Tibial nerve (tissue), 4 donors: ENCODE measurements around the gene HTRA3. TPM values are rescaled to one million over a fixed set of nuclear protein-coding genes. Genes with fewer than 3 reads are reported as not detected.

ENCODE experiments used
- DNase-seq, 2 donors: peaks; one replicate each; pipeline ENCODE4 v3.0.0-alpha.2; 2019; ENCODE audit warnings: low spot score in 2 of 2
- H3K27ac ChIP-seq, 4 donors: fragments of 200-600 bp; sonication (generic) in 3 of 4; one replicate each; pipeline ENCODE4 v1.5.1; 2017 to 2019; ENCODE audit warnings: mild to moderate bottlenecking in 1 of 4
- H3K27me3 ChIP-seq, 2 donors: fragments of 200-600 bp; sonication (generic) in 1 of 2; one replicate each; pipeline versions ENCODE4 v1.5.1 to v1.6.0; 2017 to 2019
- H3K36me3 ChIP-seq, 3 donors: fragments of 200-600 bp; sonication (generic); one replicate each; pipeline ENCODE4 v1.5.1; 2018 to 2019
- H3K4me1 ChIP-seq, 4 donors: fragments of 200-600 bp; sonication (generic) in 3 of 4; one replicate each; pipeline ENCODE4 v1.5.1; 2017 to 2019
- H3K4me3 ChIP-seq, 4 donors: fragments of 200-600 bp; sonication (generic) in 3 of 4; one replicate each; pipeline ENCODE4 v1.5.1; 2017 to 2019; ENCODE audit warnings: mild to moderate bottlenecking in 1 of 4, moderate library complexity in 1 of 4
- H3K9me3 ChIP-seq, 4 donors: fragments of 200-600 bp; sonication (generic) in 3 of 4; one replicate each; pipeline ENCODE4 v1.5.1; 2017 to 2019
- EP300 ChIP-seq, 2 donors: sonication (generic); formaldehyde crosslinking; IDR thresholded peaks; one replicate each; pipeline ENCODE4 v1.6.1; 2017; ENCODE audit warnings: antibody characterized with exemption in 2 of 2, mild to moderate bottlenecking in 1 of 2
- POLR2A ChIP-seq, 2 donors: fragments of 450-650 bp; IDR thresholded peaks; one replicate each; pipeline ENCODE4 v1.6.1; 2017; ENCODE audit warnings: antibody characterized with exemption in 2 of 2, mild to moderate bottlenecking in 2 of 2, moderate library complexity in 2 of 2
- WGBS, 2 donors: methylation state at CpG; one replicate each; pipeline ENCODE4 v1.1.5; 2018; 5-methylcytosine and 5-hydroxymethylcytosine counted together
- total RNA-seq, 4 donors: library from RNA; depleted of rRNA; stranded (reverse); fragments of >200 nt; gene quantifications; one replicate each; pipeline ENCODE4 v1.1.0, GENCODE V29; 2016
- TF ChIP-seq, protein P1 (sequence below), 5 experiments: fragments of 200-600 bp in 3 of 5; fragments of 450-650 bp in 2 of 5; sonication (generic) in 3 of 5; IDR thresholded peaks; one replicate each; pipeline ENCODE4 v1.5.1; 2016 to 2019; ENCODE audit warnings: antibody characterized with exemption in 5 of 5, mild to moderate bottlenecking in 3 of 5, moderate library complexity in 2 of 5

The HTRA3 gene
- total RNA-seq, 4 donors from 2014 or later = 34.9 to 54.3 (median 43.5) TPM

DNA sequence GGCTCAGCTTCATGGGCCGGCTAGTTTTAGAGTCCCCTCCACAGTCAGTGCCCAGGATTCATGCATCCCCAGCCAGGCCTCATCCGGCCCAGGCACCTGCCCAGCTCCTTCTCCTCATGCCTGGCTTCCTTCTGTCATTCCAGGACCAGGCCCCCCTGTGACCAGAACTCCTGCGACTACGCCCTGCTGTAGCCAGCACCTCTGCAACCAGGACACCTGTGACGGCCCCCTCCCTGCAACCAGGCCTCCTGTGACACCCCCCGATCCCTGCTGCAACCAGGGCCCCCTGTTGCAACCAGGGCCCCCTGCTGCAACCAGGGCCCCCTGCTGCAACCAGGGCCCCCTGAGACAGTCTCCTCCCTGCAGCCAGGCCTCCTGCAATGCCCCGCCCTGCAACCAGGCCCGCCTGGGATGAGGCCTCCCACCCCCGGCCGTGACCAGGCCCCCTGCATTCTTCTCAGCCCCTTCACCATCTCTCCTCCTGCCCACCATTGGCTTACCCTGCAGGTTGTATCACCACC is 46.8 kb downstream of the HTRA3 start:
- no peak overlapping the region for H3K27ac ChIP-seq

DNA sequence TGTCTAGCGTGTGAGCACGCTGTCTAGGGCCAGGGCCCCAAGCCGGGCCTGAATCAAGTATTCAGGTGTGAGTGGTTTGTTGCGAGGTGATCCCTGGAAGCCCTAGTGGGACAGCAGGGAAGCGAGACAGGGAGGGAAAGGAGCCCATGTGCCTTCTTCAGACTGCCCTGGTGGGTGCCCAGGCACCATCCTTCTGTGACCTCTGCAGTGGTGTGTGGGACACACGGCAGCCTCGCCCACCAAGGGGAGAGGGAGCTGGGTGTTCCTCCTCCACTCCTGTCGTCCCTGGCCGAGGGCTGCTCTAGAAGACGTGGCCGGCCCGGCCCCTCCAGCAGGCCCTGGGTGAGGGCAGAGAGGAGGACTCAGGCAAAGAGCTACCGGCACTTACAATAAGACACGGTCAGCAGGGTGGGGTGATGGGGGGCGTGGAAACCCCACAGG is 47.4 kb downstream of the HTRA3 start:
- Histone ChIP-seq H3K27ac (no peak overlapping the region), H3K4me1 (peaks cover 0 to 24% (median 0%) of the 10 kb centered on the region in 4 donors), H3K27me3 (no peaks in the 10 kb centered on the region), H3K36me3 (no peaks in the 10 kb centered on the region), H3K9me3 (peaks cover 0 to 15% (median 2%) of the 10 kb centered on the region in 4 donors), H3K4me3 (no peak overlapping the region)
- no peak for DNase-seq
- WGBS, 2 donors = 87% methylated on average over 15 of the region's 15 CpGs
- TF ChIP-seq EP300 (IDR thresholded peaks at IDR 0.05) (no peak), POLR2A (IDR thresholded peaks at IDR 0.05) (no peak)
- TF ChIP-seq, protein P1, sequence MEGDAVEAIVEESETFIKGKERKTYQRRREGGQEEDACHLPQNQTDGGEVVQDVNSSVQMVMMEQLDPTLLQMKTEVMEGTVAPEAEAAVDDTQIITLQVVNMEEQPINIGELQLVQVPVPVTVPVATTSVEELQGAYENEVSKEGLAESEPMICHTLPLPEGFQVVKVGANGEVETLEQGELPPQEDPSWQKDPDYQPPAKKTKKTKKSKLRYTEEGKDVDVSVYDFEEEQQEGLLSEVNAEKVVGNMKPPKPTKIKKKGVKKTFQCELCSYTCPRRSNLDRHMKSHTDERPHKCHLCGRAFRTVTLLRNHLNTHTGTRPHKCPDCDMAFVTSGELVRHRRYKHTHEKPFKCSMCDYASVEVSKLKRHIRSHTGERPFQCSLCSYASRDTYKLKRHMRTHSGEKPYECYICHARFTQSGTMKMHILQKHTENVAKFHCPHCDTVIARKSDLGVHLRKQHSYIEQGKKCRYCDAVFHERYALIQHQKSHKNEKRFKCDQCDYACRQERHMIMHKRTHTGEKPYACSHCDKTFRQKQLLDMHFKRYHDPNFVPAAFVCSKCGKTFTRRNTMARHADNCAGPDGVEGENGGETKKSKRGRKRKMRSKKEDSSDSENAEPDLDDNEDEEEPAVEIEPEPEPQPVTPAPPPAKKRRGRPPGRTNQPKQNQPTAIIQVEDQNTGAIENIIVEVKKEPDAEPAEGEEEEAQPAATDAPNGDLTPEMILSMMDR (IDR thresholded peaks at IDR 0.05) = no peak

More for the DNA sequence above, 46.8 kb downstream of the HTRA3 start:
- no peak for DNase-seq
- no peaks in the 10 kb centered on the region for H3K27me3 ChIP-seq
- H3K36me3 ChIP-seq = no peaks in the 10 kb centered on the region
- TF ChIP-seq EP300 (IDR thresholded peaks at IDR 0.05) (no peak), POLR2A (IDR thresholded peaks at IDR 0.05) (no peak)
- TF ChIP-seq, protein P1 (IDR thresholded peaks at IDR 0.05) = no peak
- H3K4me3 ChIP-seq = no peak overlapping the region
- WGBS, 2 donors = 79 to 90% methylated on average over 8 to 9 of the region's 10 CpGs
- H3K9me3 ChIP-seq = peaks cover 0 to 16% (median 2%) of the 10 kb centered on the region in 4 donors
- H3K4me1 ChIP-seq = peaks cover 0 to 24% (median 0%) of the 10 kb centered on the region in 4 donors

DNA sequence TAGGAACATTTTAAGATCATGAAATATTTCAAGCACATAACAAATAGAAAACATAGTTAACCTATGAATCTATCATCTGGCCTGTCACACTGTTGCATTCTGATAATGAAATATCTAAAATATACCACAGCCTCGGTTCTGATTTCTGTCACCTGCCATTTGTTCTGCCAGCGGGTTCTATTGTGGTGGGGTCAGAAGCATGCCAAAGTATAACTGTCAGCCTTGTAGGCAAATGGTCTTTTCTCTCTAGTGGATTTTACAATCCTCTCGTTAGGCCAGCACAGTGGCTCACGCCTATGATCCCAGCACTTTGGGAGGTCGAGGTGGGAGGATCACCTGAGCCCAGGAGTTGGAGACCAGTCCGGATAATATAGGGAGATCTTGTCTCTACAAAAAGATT is 47.9 kb downstream of the HTRA3 start:
- WGBS, 2 donors = 86 to 90% methylated on average over 6 of the region's 6 CpGs
- Histone ChIP-seq H3K9me3 (peaks cover 0 to 9% (median 2%) of the 10 kb centered on the region in 4 donors), H3K4me3 (no peak overlapping the region), H3K4me1 (peaks cover 0 to 24% (median 0%) of the 10 kb centered on the region in 4 donors), H3K27ac (no peak overlapping the region), H3K36me3 (no peaks in the 10 kb centered on the region), H3K27me3 (no peaks in the 10 kb centered on the region)
- DNase-seq = no peak
- TF ChIP-seq POLR2A (IDR thresholded peaks at IDR 0.05) (no peak), EP300 (IDR thresholded peaks at IDR 0.05) (no peak)
- TF ChIP-seq, protein P1 (IDR thresholded peaks at IDR 0.05) = no peak

DNA sequence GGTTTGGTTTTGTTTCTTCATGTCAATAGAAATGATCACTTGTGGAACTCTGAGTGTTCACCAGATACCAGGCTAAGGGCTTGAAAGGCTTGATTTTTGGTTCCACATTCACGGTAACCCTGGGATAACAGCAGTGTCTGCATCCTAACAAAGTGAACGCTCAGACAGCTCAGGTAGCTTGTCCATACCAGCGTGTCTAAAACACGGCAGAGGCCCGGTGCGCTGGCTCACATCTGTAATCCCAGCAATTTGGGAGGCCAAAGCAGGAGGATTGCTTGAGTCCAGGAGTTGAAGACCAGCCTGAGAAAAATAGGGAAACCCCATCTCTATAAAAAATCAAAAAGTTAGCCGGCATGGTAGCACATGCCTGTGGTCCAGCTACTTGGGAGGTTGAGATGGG is 49.0 kb downstream of the HTRA3 start:
- WGBS, 2 donors = 87 to 92% methylated on average over 7 of the region's 7 CpGs

DNA sequence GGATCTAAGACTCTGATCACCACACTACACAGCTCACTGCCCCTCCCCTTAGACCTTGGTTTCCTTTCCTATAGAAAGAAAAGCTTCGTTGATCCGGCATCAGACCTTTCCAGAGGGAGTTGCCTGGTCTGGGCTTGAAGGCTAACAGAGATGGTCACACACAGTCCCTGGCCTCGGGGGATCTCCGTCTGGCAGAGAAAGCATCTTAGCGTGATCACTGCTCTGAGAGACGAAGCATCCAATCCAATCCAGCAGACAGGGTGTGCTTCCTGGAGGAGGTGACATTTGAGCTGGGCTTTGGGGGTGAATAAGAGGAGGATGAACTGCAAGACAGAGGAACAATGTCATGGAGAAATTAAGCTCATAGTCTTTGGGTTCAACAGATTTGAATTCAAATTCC is 49.5 kb downstream of the HTRA3 start:
- TF ChIP-seq POLR2A (IDR thresholded peaks at IDR 0.05) (no peak), EP300 (IDR thresholded peaks at IDR 0.05) (no peak)
- TF ChIP-seq, protein P1 (IDR thresholded peaks at IDR 0.05) = no peak
- WGBS, 2 donors = 66 to 90% methylated on average over 6 of the region's 6 CpGs
- no peak overlapping the region for H3K4me3 ChIP-seq
- peaks cover 0 to 24% (median 0%) of the 10 kb centered on the region in 4 donors for H3K4me1 ChIP-seq
- H3K36me3 ChIP-seq = no peaks in the 10 kb centered on the region
- no peak overlapping the region for H3K27ac ChIP-seq
- peaks cover 0 to 10% (median 0%) of the 10 kb centered on the region in 4 donors for H3K9me3 ChIP-seq
- H3K27me3 ChIP-seq = no peaks in the 10 kb centered on the region
- no peak for DNase-seq

More for the DNA sequence above, 49.0 kb downstream of the HTRA3 start:
- no peak for DNase-seq
- TF ChIP-seq, protein P1 (IDR thresholded peaks at IDR 0.05) = no peak
- TF ChIP-seq POLR2A (IDR thresholded peaks at IDR 0.05) (no peak), EP300 (IDR thresholded peaks at IDR 0.05) (no peak)
- no peak overlapping the region for H3K27ac ChIP-seq
- H3K4me3 ChIP-seq = no peak overlapping the region
- peaks cover 0 to 24% (median 0%) of the 10 kb centered on the region in 4 donors for H3K4me1 ChIP-seq
- H3K9me3 ChIP-seq = peaks cover 0 to 4% (median 0%) of the 10 kb centered on the region in 4 donors
- H3K36me3 ChIP-seq = no peaks in the 10 kb centered on the region
- H3K27me3 ChIP-seq = no peaks in the 10 kb centered on the region
